H9 (cell line): Measurements from ENCODE around the gene ZBTB9. TPM values are rescaled to one million over a fixed set of nuclear protein-coding genes. Genes with fewer than 3 reads are reported as not detected.
A peak's percentile ranks its signal among the peaks of the same experiment; 100 is the strongest.

Experiments used
- DNase-seq: peaks from one replicate; pipeline ENCODE4 v3.0.0-alpha.2; 2017
- H2AFZ ChIP-seq: one replicate; pipeline ENCODE4 v1.6.1; 2013; ENCODE audit warnings: mild to moderate bottlenecking, low read length, control low read depth, moderate library complexity
- H2AK5ac ChIP-seq: 2 replicates; pipeline ENCODE4 v1.6.1; 2013; ENCODE audit warnings: low read length, control low read depth, mixed read lengths; ENCODE audit not compliant: insufficient read length
- H2BK120ac ChIP-seq: one replicate; pipeline ENCODE4 v1.6.1; 2013; ENCODE audit warnings: low read depth, mild to moderate bottlenecking, low read length, control low read depth, inconsistent platforms; ENCODE audit not compliant: poor library complexity, severe bottlenecking
- H2BK12ac ChIP-seq: 2 replicates; pipeline ENCODE4 v1.6.1; 2013; ENCODE audit warnings: low read length, control low read depth, mixed read lengths, low read depth; ENCODE audit not compliant: insufficient read length
- H2BK15ac ChIP-seq: 2 replicates; pipeline ENCODE4 v1.6.1; 2013; ENCODE audit warnings: low read depth, low read length, control low read depth
- H2BK20ac ChIP-seq: one replicate; pipeline ENCODE4 v1.6.1; 2013; ENCODE audit warnings: low read depth, mild to moderate bottlenecking, low read length, control low read depth, inconsistent platforms; ENCODE audit not compliant: poor library complexity, severe bottlenecking
- H2BK5ac ChIP-seq: 2 replicates; pipeline ENCODE4 v1.6.1; 2013; ENCODE audit warnings: low read length, control low read depth, mixed read lengths; ENCODE audit not compliant: insufficient read length
- H3K14ac ChIP-seq: 2 replicates; pipeline ENCODE4 v1.6.1; 2013; ENCODE audit warnings: low read length, control low read depth; ENCODE audit not compliant: insufficient read depth
- H3K18ac ChIP-seq: 2 replicates; pipeline ENCODE4 v1.6.1; 2013; ENCODE audit warnings: low read depth, mild to moderate bottlenecking, mixed read lengths, low read length, control low read depth; ENCODE audit not compliant: insufficient read length
- H3K23ac ChIP-seq: 2 replicates; pipeline ENCODE4 v1.6.1; 2013; ENCODE audit warnings: low read length, control low read depth, mixed read lengths, low read depth; ENCODE audit not compliant: insufficient read length
- H3K23me2 ChIP-seq: 2 replicates; pipeline ENCODE4 v1.6.1; 2013; ENCODE audit warnings: low read depth, mild to moderate bottlenecking, mixed read lengths, low read length, control low read depth; ENCODE audit not compliant: insufficient read length, poor library complexity, severe bottlenecking
- H3K27ac ChIP-seq: 2 replicates; pipeline ENCODE4 v1.5.1; 2013; ENCODE audit warnings: low read length, control low read depth, mixed read lengths, low read depth; ENCODE audit not compliant: insufficient read length
- H3K27me3 ChIP-seq: 2 replicates; pipeline ENCODE4 v1.6.1; 2013; ENCODE audit warnings: low read length, control low read depth, inconsistent platforms; ENCODE audit not compliant: insufficient read depth
- H3K4ac ChIP-seq: 2 replicates; pipeline ENCODE4 v1.6.1; 2013; ENCODE audit warnings: low read depth, mild to moderate bottlenecking, control low read depth, inconsistent platforms, low read length, moderate library complexity
- H3K4me1 ChIP-seq: 2 replicates; pipeline ENCODE4 v1.6.1; 2013; ENCODE audit warnings: low read length, control low read depth, inconsistent platforms; ENCODE audit not compliant: insufficient read depth
- H3K4me2 ChIP-seq: 2 replicates; pipeline ENCODE4 v1.6.1; 2013; ENCODE audit warnings: low read length, control low read depth, mixed read lengths; ENCODE audit not compliant: insufficient read length, insufficient read depth
- H3K56ac ChIP-seq: 2 replicates; pipeline ENCODE4 v1.6.1; 2013; ENCODE audit warnings: low read depth, mild to moderate bottlenecking, mixed read lengths, low read length, control low read depth; ENCODE audit not compliant: insufficient read length
- H3K79me1 ChIP-seq: 2 replicates; pipeline ENCODE4 v1.6.1; 2013; ENCODE audit warnings: low read depth, mild to moderate bottlenecking, moderate library complexity, low read length, control low read depth, inconsistent platforms; ENCODE audit not compliant: insufficient read depth, poor library complexity, severe bottlenecking
- H3K79me2 ChIP-seq: 2 replicates; pipeline ENCODE4 v1.6.1; 2013; ENCODE audit warnings: low read length, control low read depth, inconsistent platforms; ENCODE audit not compliant: insufficient read depth
- H3K9ac ChIP-seq: 2 replicates; pipeline ENCODE4 v1.6.1; 2013; ENCODE audit warnings: low read length, control low read depth, mixed read lengths; ENCODE audit not compliant: insufficient read length; ENCODE audit errors: extremely low read depth
- H3K9me3 ChIP-seq: one replicate; pipeline ENCODE4 v1.6.1; 2013; ENCODE audit warnings: low read depth, low read length, inconsistent platforms; ENCODE audit not compliant: control insufficient read depth
- H3T11ph ChIP-seq: one replicate; pipeline ENCODE4 v1.6.1; 2013; ENCODE audit warnings: mild to moderate bottlenecking, low read length, control low read depth, inconsistent platforms
- H4K20me1 ChIP-seq: one replicate; pipeline ENCODE4 v1.6.1; 2013; ENCODE audit not compliant: control insufficient read depth, insufficient read length, insufficient read depth
- H4K5ac ChIP-seq: 2 replicates; pipeline ENCODE4 v1.6.1; 2013; ENCODE audit warnings: low read depth, mild to moderate bottlenecking, mixed read lengths, low read length, control low read depth; ENCODE audit not compliant: insufficient read length
- H4K8ac ChIP-seq: replicated peaks from 2 replicates; pipeline ENCODE4 v1.6.1; 2013; ENCODE audit warnings: low read length, control low read depth, mixed read lengths, low read depth; ENCODE audit not compliant: insufficient read length
- H4K91ac ChIP-seq: 2 replicates; pipeline ENCODE4 v1.6.1; 2013; ENCODE audit warnings: low read depth, mild to moderate bottlenecking, moderate library complexity, mixed read lengths, low read length, control low read depth; ENCODE audit not compliant: insufficient read length
- H3K27ac Mint-ChIP-seq, 3 experiments: 2 replicates in 2 of 3; 3 replicates in 1 of 3; pipeline ENCODE4 v1.8.0; 2020 to 2021; ENCODE audit warnings: mixed read lengths in 3 of 3, mild to moderate bottlenecking in 1 of 3, moderate library complexity in 1 of 3
- H3K27me3 Mint-ChIP-seq: 2 replicates; pipeline ENCODE4 v1.8.0; 2021; ENCODE audit warnings: low read depth, mild to moderate bottlenecking, moderate library complexity, mixed read lengths
- H3K36me3 Mint-ChIP-seq, 3 experiments: 2 replicates in 2 of 3; 3 replicates in 1 of 3; pipeline ENCODE4 v1.8.0; 2020 to 2021; ENCODE audit warnings: low read depth in 3 of 3, mixed read lengths in 3 of 3; ENCODE audit not compliant: insufficient read depth in 1 of 3
- H3K4me1 Mint-ChIP-seq, 2 experiments: 2 replicates each; pipeline ENCODE4 v1.8.0; 2020; ENCODE audit warnings: mixed read lengths in 2 of 2
- H3K4me3 Mint-ChIP-seq, 2 experiments: 2 replicates in 1 of 2; 3 replicates in 1 of 2; pipeline ENCODE4 v1.8.0; 2020 to 2021; ENCODE audit warnings: mild to moderate bottlenecking in 2 of 2, mixed read lengths in 2 of 2, moderate library complexity in 1 of 2
- H3K9me3 Mint-ChIP-seq, 2 experiments: 2 replicates in 1 of 2; 3 replicates in 1 of 2; pipeline ENCODE4 v1.8.0; 2020; ENCODE audit warnings: mild to moderate bottlenecking in 2 of 2, mixed read lengths in 2 of 2, moderate library complexity in 1 of 2
- WGBS: extraction: QIAGEN DNeasy Blood & Tissue Kit; methylation state at CpG from one replicate; pipeline ENCODE4 v1.1.7; 2013; ENCODE audit warnings: missing lambda C conversion rate, low lambda C conversion rate, mixed read lengths; ENCODE audit not compliant: insufficient read length; ENCODE audit errors: extremely low coverage; 5-methylcytosine and 5-hydroxymethylcytosine counted together
- total RNA-seq: library from RNA; stranded (reverse); gene quantifications from 2 replicates; pipeline ENCODE4 v1.2.1, GENCODE V29; 2021
- TF ChIP-seq, protein P1 (sequence below): fragments of 200-600 bp; sonication (generic); conservative IDR thresholded peaks from 3 replicates; pipeline ENCODE4 v1.8.0; 2021; ENCODE audit warnings: antibody characterized with exemption, mild to moderate bottlenecking

The ZBTB9 gene
- total RNA-seq, 1 experiment from 2014 or later = 53.1 TPM

DNA sequence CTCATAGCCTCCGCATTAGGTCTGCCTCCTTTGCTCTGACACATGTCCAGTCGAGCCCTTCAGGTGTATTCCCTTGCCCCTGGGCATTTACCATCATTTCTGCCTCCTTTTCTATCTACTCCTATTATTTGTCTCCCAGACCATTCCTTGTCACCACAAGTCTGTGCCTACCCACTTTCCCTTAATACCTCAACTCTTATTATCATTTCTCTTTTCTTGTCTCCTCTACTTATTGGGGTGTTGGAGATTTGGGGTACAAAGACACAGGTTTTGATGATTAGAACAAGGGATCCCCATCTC lies 33.1 kb upstream of the ZBTB9 start:
- Histone ChIP-seq H2AFZ (no peak overlapping the region), H3K79me1 (peaks cover 3% of the 10 kb centered on the region), H3K27ac (no peak overlapping the region), H4K91ac (no peak overlapping the region), H3K14ac (no peak overlapping the region), H3K4me2 (peak overlapping the region; percentile 67), H2BK5ac (no peak overlapping the region), H2AK5ac (no peak overlapping the region), H3K79me2 (peaks cover 12% of the 10 kb centered on the region; the same call in 1 of the 2 replicates), H2BK20ac (no peak overlapping the region), H3K9me3 (no peaks in the 10 kb centered on the region), H2BK12ac (no peak overlapping the region), H4K5ac (no peak overlapping the region), H3K23me2 (peaks cover 28% of the 10 kb centered on the region), H3K27me3 (no peaks in the 10 kb centered on the region), H3K18ac (no peak overlapping the region), H3K4ac (no peak overlapping the region), H3K4me1 (peaks cover 5% of the 10 kb centered on the region), H3K23ac (no peak overlapping the region), H3K9ac (no peak overlapping the region), H3T11ph (no peak overlapping the region), H4K20me1 (no peaks in the 10 kb centered on the region), H2BK120ac (no peak overlapping the region), H2BK15ac (no peak overlapping the region), H4K8ac (no peak overlapping the region), H3K56ac (no peak overlapping the region)
- TF ChIP-seq, protein P1, sequence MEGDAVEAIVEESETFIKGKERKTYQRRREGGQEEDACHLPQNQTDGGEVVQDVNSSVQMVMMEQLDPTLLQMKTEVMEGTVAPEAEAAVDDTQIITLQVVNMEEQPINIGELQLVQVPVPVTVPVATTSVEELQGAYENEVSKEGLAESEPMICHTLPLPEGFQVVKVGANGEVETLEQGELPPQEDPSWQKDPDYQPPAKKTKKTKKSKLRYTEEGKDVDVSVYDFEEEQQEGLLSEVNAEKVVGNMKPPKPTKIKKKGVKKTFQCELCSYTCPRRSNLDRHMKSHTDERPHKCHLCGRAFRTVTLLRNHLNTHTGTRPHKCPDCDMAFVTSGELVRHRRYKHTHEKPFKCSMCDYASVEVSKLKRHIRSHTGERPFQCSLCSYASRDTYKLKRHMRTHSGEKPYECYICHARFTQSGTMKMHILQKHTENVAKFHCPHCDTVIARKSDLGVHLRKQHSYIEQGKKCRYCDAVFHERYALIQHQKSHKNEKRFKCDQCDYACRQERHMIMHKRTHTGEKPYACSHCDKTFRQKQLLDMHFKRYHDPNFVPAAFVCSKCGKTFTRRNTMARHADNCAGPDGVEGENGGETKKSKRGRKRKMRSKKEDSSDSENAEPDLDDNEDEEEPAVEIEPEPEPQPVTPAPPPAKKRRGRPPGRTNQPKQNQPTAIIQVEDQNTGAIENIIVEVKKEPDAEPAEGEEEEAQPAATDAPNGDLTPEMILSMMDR = no peak
- Mint-ChIP-seq H3K27me3 (no peaks in the 10 kb centered on the region; the same call in 1 of the 2 replicates), H3K4me3 (peak overlapping the region; percentile 91 to 98), H3K27ac (peak overlapping the region in 2 of 3 experiments; percentile 0 to 88; a peak in 4 of 7 replicates), H3K9me3 (no peaks in the 10 kb centered on the region; a peak in 1 of 5 replicates), H3K4me1 (peaks cover 70 to 71% of the 10 kb centered on the region in 2 experiments), H3K36me3 (peaks cover 26 to 41% (median 37%) of the 10 kb centered on the region in 3 experiments)
- no peak for DNase-seq
- WGBS = no CpG with 5 or more reads among the region's 2 CpGs
